ENCODE data around the gene RHOV.

GRCh38 chr15:40850576-40851112, 23.4 kb downstream of the RHOV start:
- TF ChIP-seq POLR2AphosphoS5 (IDR thresholded peaks at IDR 0.05; ENCODE audit: borderline replicate concordance, low read depth, low read length) (no peak), EZH2 (IDR thresholded peaks at IDR 0.05) (no peak)

Measured in SK-N-MC (cell line).